WTC11 (cell line): ENCODE measurements around the gene ICA1. TPM values are rescaled to one million over a fixed set of nuclear protein-coding genes. Genes with fewer than 3 reads are reported as not detected.

ENCODE experiments used
- ATAC-seq: fragments of 200-7000 bp; cut with Tn5 transposase; 2 replicates; pipeline ENCODE4 v1.10.0; 2021; ENCODE audit warnings: mild to moderate bottlenecking, moderate library complexity
- CTCF ChIA-PET: fragments of 300-600 bp; sonication (Branson Sonifier 250); formaldehyde crosslinking; loops from one replicate; lab custom pipeline; 2021; ENCODE audit warnings: antibody characterized with exemption; lab: Charles Lee
- POLR2A ChIA-PET: fragments of 350-600 bp; sonication (Branson Sonifier 250); formaldehyde crosslinking; loops from one replicate; lab custom pipeline; 2021; ENCODE audit warnings: antibody characterized with exemption; lab: Charles Lee
- DNase-seq: peaks from one replicate; pipeline ENCODE4 v3.0.0; 2021; ENCODE audit warnings: low spot score
- H3K27ac Mint-ChIP-seq: 2 replicates; pipeline ENCODE4 v1.8.0; 2021; ENCODE audit warnings: mixed read lengths
- H3K27me3 Mint-ChIP-seq: 2 replicates; pipeline ENCODE4 v1.8.0; 2021; ENCODE audit warnings: low read depth, mild to moderate bottlenecking, moderate library complexity, mixed read lengths
- H3K36me3 Mint-ChIP-seq: 2 replicates; pipeline ENCODE4 v1.8.0; 2021; ENCODE audit warnings: mixed read lengths
- H3K4me1 Mint-ChIP-seq: 2 replicates; pipeline ENCODE4 v1.8.0; 2022; ENCODE audit warnings: mixed read lengths
- H3K4me3 Mint-ChIP-seq: 2 replicates; pipeline ENCODE4 v1.8.0; 2021; ENCODE audit warnings: mild to moderate bottlenecking, moderate library complexity, mixed read lengths
- H3K9me3 Mint-ChIP-seq: 2 replicates; pipeline ENCODE4 v1.8.0; 2021; ENCODE audit warnings: mixed read lengths
- ETV6 ChIP-seq: sonication (generic); formaldehyde crosslinking; IDR thresholded peaks from 2 replicates; pipeline ENCODE4 v1.8.1; 2022; ENCODE audit warnings: mild to moderate bottlenecking, missing genetic modification reagents
- FOXP1 ChIP-seq: sonication (generic); formaldehyde crosslinking; IDR thresholded peaks from 2 replicates; pipeline ENCODE4 v1.8.0; 2022; ENCODE audit warnings: missing genetic modification reagents, mild to moderate bottlenecking, moderate library complexity, borderline replicate concordance
- JUN ChIP-seq: sonication (generic); formaldehyde crosslinking; IDR thresholded peaks from 2 replicates; pipeline ENCODE4 v1.8.0; 2023; ENCODE audit warnings: mild to moderate bottlenecking, missing genetic modification reagents
- KAT7 ChIP-seq: sonication (generic); formaldehyde crosslinking; IDR thresholded peaks from 2 replicates; pipeline ENCODE4 v1.8.1; 2023; ENCODE audit warnings: missing genetic modification reagents, mild to moderate bottlenecking, borderline replicate concordance
- NFYB ChIP-seq: sonication (generic); formaldehyde crosslinking; conservative IDR thresholded peaks from 2 replicates; pipeline ENCODE4 v1.8.0; 2022; ENCODE audit warnings: low read depth, missing genetic modification reagents
- NR1H2 ChIP-seq: sonication (generic); formaldehyde crosslinking; IDR thresholded peaks from 2 replicates; pipeline ENCODE4 v1.9.0; 2021; ENCODE audit warnings: mild to moderate bottlenecking, moderate library complexity, missing genetic modification reagents
- RELA ChIP-seq: sonication (generic); formaldehyde crosslinking; IDR thresholded peaks from 2 replicates; pipeline ENCODE4 v1.8.1; 2022; ENCODE audit warnings: missing genetic modification reagents, mild to moderate bottlenecking, borderline replicate concordance
- SOX15 ChIP-seq: fragments of 250-450 bp; sonication (Bioruptor Pico); IDR thresholded peaks from 2 replicates; pipeline ENCODE4 v1.9.0; 2021; ENCODE audit warnings: mild to moderate bottlenecking
- ZBTB21 ChIP-seq: sonication (generic); formaldehyde crosslinking; IDR thresholded peaks from 2 replicates; pipeline ENCODE4 v1.8.1; 2023; ENCODE audit warnings: mild to moderate bottlenecking, missing genetic modification reagents, borderline replicate concordance
- ZNF263 ChIP-seq: sonication (generic); formaldehyde crosslinking; IDR thresholded peaks from 2 replicates; pipeline ENCODE4 v1.8.1; 2022; ENCODE audit warnings: low read depth, mild to moderate bottlenecking, moderate library complexity, missing genetic modification reagents
- total RNA-seq: library from RNA; stranded (reverse); gene quantifications from 3 replicates; pipeline ENCODE4 v1.2.3, GENCODE V29; 2021
- TF ChIP-seq, protein P1 (sequence below): sonication (generic); formaldehyde crosslinking; conservative IDR thresholded peaks from 2 replicates; pipeline ENCODE4 v1.8.1; 2023; ENCODE audit warnings: mild to moderate bottlenecking, low read depth, missing genetic modification reagents, moderate library complexity
- TF ChIP-seq, protein P2 (sequence below): sonication (generic); formaldehyde crosslinking; IDR thresholded peaks from 2 replicates; pipeline ENCODE4 v1.8.1; 2023; ENCODE audit warnings: mild to moderate bottlenecking, missing genetic modification reagents
- TF ChIP-seq, protein P3 (sequence below): sonication (generic); formaldehyde crosslinking; IDR thresholded peaks from 2 replicates; pipeline ENCODE4 v1.8.1; 2022; ENCODE audit warnings: low read depth, missing genetic modification reagents, borderline replicate concordance
- TF ChIP-seq, protein P4 (sequence below): sonication (generic); formaldehyde crosslinking; IDR thresholded peaks from 2 replicates; pipeline ENCODE4 v1.8.0; 2022; ENCODE audit warnings: mild to moderate bottlenecking, missing genetic modification reagents
- TF ChIP-seq, protein P5 (sequence below): sonication (generic); formaldehyde crosslinking; IDR thresholded peaks from 2 replicates; pipeline ENCODE4 v1.8.0; 2022; ENCODE audit warnings: mild to moderate bottlenecking, missing genetic modification reagents
- TF ChIP-seq, protein P6 (sequence below): fragments of 250-450 bp; sonication (Bioruptor Pico); conservative IDR thresholded peaks from 2 replicates; pipeline ENCODE4 v1.9.0; 2021; ENCODE audit warnings: mild to moderate bottlenecking
- TF ChIP-seq, protein P7 (sequence below): sonication (generic); formaldehyde crosslinking; IDR thresholded peaks from 2 replicates; pipeline ENCODE4 v1.8.1; 2022; ENCODE audit warnings: mild to moderate bottlenecking, moderate library complexity, missing genetic modification reagents
- TF ChIP-seq, protein P8 (sequence below): sonication (generic); formaldehyde crosslinking; IDR thresholded peaks from 2 replicates; pipeline ENCODE4 v1.8.1; 2022; ENCODE audit warnings: missing genetic modification reagents, borderline replicate concordance
- TF ChIP-seq, protein P9 (sequence below): fragments of 250-450 bp; sonication (Bioruptor Pico); IDR thresholded peaks from 2 replicates; pipeline ENCODE4 v2.1.2; 2022; ENCODE audit warnings: mild to moderate bottlenecking, moderate library complexity

ICA1 gene
- total RNA-seq, 1 experiment from 2014 or later, result 31.2 TPM

DNA sequence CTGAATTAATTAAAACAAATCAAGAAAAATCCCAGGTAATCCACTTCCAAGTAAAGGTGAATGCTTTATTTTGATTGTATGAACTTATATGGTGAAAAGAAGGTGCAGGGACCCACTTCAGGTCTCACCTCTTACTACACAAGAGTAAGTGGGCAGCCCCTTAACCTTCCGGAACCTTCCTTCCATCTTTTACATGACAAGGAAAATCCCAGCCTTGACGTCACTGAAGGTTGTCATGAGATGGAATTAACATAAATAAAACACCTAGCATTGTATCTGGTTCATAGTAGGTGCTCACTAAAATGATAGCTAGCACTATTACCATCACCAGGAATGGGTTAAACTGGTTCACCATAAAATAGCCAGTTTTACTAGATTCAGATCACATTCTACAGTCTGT lies 119.5 kb downstream of the ICA1 start:
- Mint-ChIP-seq H3K9me3 (no peaks in the 10 kb centered on the region), H3K4me3 (no peak overlapping the region), H3K36me3 (no peaks in the 10 kb centered on the region), H3K4me1 (peaks cover 25% of the 10 kb centered on the region), H3K27ac (no peak overlapping the region), H3K27me3 (no peaks in the 10 kb centered on the region)
- ATAC-seq (no peak), DNase-seq (no peak)
- ChIA-PET CTCF (no interaction called here), POLR2A (no interaction called here)
- TF ChIP-seq, protein P1, sequence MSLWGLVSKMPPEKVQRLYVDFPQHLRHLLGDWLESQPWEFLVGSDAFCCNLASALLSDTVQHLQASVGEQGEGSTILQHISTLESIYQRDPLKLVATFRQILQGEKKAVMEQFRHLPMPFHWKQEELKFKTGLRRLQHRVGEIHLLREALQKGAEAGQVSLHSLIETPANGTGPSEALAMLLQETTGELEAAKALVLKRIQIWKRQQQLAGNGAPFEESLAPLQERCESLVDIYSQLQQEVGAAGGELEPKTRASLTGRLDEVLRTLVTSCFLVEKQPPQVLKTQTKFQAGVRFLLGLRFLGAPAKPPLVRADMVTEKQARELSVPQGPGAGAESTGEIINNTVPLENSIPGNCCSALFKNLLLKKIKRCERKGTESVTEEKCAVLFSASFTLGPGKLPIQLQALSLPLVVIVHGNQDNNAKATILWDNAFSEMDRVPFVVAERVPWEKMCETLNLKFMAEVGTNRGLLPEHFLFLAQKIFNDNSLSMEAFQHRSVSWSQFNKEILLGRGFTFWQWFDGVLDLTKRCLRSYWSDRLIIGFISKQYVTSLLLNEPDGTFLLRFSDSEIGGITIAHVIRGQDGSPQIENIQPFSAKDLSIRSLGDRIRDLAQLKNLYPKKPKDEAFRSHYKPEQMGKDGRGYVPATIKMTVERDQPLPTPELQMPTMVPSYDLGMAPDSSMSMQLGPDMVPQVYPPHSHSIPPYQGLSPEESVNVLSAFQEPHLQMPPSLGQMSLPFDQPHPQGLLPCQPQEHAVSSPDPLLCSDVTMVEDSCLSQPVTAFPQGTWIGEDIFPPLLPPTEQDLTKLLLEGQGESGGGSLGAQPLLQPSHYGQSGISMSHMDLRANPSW, result no peak
- TF ChIP-seq JUN (CRISPR knock-in tag) (no peak), ZNF263 (CRISPR knock-in tag) (no peak), ETV6 (CRISPR knock-in tag) (no peak), NR1H2 (CRISPR knock-in tag) (no peak), FOXP1 (no peak), RELA (CRISPR knock-in tag) (no peak), KAT7 (no peak), ZBTB21 (CRISPR knock-in tag) (no peak), SOX15 (no peak), NFYB (CRISPR knock-in tag) (no peak)
- TF ChIP-seq, protein P2, sequence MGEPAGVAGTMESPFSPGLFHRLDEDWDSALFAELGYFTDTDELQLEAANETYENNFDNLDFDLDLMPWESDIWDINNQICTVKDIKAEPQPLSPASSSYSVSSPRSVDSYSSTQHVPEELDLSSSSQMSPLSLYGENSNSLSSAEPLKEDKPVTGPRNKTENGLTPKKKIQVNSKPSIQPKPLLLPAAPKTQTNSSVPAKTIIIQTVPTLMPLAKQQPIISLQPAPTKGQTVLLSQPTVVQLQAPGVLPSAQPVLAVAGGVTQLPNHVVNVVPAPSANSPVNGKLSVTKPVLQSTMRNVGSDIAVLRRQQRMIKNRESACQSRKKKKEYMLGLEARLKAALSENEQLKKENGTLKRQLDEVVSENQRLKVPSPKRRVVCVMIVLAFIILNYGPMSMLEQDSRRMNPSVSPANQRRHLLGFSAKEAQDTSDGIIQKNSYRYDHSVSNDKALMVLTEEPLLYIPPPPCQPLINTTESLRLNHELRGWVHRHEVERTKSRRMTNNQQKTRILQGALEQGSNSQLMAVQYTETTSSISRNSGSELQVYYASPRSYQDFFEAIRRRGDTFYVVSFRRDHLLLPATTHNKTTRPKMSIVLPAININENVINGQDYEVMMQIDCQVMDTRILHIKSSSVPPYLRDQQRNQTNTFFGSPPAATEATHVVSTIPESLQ, result no peak
- TF ChIP-seq, protein P3, sequence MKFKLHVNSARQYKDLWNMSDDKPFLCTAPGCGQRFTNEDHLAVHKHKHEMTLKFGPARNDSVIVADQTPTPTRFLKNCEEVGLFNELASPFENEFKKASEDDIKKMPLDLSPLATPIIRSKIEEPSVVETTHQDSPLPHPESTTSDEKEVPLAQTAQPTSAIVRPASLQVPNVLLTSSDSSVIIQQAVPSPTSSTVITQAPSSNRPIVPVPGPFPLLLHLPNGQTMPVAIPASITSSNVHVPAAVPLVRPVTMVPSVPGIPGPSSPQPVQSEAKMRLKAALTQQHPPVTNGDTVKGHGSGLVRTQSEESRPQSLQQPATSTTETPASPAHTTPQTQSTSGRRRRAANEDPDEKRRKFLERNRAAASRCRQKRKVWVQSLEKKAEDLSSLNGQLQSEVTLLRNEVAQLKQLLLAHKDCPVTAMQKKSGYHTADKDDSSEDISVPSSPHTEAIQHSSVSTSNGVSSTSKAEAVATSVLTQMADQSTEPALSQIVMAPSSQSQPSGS (CRISPR knock-in tag), result no peak
- TF ChIP-seq, protein P4, sequence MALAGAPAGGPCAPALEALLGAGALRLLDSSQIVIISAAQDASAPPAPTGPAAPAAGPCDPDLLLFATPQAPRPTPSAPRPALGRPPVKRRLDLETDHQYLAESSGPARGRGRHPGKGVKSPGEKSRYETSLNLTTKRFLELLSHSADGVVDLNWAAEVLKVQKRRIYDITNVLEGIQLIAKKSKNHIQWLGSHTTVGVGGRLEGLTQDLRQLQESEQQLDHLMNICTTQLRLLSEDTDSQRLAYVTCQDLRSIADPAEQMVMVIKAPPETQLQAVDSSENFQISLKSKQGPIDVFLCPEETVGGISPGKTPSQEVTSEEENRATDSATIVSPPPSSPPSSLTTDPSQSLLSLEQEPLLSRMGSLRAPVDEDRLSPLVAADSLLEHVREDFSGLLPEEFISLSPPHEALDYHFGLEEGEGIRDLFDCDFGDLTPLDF (CRISPR knock-in tag), result no peak
- TF ChIP-seq, protein P5, sequence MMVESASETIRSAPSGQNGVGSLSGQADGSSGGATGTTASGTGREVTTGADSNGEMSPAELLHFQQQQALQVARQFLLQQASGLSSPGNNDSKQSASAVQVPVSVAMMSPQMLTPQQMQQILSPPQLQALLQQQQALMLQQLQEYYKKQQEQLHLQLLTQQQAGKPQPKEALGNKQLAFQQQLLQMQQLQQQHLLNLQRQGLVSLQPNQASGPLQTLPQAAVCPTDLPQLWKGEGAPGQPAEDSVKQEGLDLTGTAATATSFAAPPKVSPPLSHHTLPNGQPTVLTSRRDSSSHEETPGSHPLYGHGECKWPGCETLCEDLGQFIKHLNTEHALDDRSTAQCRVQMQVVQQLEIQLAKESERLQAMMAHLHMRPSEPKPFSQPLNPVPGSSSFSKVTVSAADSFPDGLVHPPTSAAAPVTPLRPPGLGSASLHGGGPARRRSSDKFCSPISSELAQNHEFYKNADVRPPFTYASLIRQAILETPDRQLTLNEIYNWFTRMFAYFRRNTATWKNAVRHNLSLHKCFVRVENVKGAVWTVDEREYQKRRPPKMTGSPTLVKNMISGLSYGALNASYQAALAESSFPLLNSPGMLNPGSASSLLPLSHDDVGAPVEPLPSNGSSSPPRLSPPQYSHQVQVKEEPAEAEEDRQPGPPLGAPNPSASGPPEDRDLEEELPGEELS (CRISPR knock-in tag), result no peak
- TF ChIP-seq, protein P6, sequence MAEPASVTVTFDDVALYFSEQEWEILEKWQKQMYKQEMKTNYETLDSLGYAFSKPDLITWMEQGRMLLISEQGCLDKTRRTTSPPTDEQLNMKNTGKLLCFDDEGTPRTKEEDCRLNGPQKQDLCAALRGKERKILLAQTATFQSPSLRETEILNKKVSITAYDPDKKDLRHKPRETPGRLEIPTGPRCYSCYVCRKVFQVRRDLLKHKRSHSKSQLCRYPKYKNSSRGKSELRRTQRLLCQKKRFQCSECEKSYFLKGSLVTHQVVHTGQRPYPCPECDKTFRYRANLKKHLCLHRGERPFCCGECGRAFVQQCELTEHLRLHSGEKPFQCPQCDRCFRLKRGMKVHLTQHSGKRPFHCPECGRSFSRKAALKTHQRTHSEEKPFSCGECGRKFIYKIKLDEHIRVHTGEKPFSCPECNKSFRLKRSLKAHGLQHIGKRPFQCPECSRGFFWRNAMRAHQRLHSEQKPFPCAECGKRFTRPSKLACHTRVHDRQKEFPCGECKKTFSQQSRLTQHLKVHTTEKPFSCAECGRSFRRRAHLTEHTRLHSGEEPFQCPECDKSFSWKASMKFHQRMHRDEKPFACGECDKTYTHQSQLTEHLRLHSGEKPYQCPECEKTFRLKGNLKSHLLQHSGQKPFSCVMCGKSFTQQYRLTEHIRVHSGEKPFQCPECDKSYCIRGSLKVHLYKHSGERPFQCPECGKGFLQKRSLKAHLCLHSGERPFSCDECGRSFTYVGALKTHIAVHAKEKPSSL, result no peak
- TF ChIP-seq, protein P7, sequence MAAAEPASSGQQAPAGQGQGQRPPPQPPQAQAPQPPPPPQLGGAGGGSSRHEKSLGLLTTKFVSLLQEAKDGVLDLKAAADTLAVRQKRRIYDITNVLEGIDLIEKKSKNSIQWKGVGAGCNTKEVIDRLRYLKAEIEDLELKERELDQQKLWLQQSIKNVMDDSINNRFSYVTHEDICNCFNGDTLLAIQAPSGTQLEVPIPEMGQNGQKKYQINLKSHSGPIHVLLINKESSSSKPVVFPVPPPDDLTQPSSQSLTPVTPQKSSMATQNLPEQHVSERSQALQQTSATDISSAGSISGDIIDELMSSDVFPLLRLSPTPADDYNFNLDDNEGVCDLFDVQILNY (CRISPR knock-in tag), result no peak
- TF ChIP-seq, protein P8, sequence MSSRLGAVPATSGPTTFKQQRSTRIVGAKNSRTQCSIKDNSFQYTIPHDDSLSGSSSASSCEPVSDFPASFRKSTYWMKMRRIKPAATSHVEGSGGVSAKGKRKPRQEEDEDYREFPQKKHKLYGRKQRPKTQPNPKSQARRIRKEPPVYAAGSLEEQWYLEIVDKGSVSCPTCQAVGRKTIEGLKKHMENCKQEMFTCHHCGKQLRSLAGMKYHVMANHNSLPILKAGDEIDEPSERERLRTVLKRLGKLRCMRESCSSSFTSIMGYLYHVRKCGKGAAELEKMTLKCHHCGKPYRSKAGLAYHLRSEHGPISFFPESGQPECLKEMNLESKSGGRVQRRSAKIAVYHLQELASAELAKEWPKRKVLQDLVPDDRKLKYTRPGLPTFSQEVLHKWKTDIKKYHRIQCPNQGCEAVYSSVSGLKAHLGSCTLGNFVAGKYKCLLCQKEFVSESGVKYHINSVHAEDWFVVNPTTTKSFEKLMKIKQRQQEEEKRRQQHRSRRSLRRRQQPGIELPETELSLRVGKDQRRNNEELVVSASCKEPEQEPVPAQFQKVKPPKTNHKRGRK (CRISPR knock-in tag), result no peak
- TF ChIP-seq, protein P9, sequence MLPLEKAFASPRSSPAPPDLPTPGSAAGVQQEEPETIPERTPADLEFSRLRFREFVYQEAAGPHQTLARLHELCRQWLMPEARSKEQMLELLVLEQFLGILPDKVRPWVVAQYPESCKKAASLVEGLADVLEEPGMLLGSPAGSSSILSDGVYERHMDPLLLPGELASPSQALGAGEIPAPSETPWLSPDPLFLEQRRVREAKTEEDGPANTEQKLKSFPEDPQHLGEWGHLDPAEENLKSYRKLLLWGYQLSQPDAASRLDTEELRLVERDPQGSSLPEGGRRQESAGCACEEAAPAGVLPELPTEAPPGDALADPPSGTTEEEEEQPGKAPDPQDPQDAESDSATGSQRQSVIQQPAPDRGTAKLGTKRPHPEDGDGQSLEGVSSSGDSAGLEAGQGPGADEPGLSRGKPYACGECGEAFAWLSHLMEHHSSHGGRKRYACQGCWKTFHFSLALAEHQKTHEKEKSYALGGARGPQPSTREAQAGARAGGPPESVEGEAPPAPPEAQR (CRISPR knock-in tag), result no peak
